HPDE6-E6E7 (cell line): Measurements from ENCODE around the gene PCBP1.
"Not testable (repeated sequence)": the region's sequence is repeated elsewhere in the genome, so short reads cannot be mapped to it uniquely, and the experiment has no call there.

Source experiments
- DNase-seq: peaks from one replicate; pipeline ENCODE4 v3.0.0; 2011; ENCODE audit warnings: missing footprints; ENCODE audit errors: extremely low spot score

Gene PCBP1

DNA sequence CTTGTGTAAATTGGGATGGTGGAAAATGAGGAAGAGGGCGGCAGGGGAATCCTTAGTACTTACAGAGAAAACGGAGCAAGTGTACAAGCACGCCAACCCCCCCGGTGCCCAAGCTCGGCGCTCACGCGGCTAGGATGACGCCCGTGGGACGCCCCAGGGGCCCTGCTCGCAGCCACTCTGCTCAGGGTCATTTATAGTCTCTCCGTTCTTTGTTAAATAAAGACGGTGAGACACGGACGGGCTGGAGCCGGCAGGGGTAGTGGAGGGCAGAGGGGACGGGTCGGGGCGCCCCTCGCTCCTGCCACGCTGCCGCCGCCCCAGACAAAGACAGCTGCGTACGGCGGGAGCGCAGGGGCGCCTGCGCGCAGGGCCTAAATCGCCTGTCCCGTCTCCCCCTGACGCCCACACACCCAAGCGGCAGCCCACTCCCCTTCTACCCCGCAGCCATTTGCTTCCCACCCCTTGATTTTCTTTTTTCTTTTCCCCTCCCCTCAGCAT is 37.8 kb downstream of the PCBP1 start:
- DNase-seq: no peak

DNA sequence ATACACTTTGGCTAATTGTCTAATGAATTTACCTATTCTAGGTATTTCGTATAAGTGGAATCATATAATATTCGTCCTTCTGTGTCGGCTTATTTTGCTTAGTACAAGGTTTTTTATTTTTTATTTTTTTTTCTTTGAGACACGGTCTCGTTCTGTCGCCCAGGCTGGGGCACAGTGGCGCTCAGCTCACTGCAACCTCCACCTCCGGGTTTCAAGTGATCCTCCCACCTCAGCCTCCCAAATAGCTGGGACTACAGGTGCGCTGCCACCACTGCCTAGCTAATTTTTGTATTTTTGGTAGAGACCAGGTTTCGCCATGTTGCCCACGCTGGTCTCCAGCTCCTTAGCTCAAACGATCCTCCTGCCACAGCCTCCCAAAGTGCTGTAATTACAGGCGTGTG is 38.2 kb downstream of the PCBP1 start:
- no peak for DNase-seq

DNA sequence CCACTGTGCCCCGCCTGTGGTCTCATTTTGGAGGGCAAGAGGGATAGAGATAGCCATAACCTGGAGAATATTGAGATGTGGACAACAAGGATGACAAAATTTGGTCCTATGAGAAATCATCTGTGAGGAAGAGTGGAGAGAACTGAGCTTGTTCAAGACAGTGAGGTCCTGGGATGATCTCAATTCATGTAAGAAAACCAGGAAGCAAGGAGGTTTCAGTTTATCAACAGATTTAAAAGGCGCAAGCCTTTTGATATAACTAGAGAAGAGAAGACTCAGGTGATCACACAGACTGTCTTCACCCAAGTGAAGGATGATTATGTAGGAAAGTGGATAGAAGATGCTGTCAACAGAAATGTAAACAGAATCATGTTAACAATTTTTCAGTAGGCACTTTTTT is 39.1 kb downstream of the PCBP1 start:
- no peak for DNase-seq

DNA sequence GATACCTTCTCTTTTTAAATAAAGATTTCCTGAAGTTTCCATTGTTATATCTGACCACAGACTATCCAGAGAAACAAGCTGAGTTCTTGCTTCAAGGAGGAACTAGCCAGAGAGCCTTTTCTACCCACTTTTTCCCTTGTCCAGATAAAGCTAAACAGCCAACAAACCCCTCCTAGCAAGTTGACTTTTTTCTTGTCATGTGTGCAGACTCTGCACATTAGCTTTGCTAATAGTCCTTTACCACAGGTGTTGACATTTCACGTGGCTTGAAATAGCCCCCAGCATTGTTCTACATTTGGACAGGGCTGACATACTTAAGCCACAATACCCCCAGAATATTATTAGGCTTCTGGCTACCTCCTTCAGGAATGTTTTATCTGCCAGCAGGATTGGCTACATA is 40.7 kb downstream of the PCBP1 start:
- no peak for DNase-seq

DNA sequence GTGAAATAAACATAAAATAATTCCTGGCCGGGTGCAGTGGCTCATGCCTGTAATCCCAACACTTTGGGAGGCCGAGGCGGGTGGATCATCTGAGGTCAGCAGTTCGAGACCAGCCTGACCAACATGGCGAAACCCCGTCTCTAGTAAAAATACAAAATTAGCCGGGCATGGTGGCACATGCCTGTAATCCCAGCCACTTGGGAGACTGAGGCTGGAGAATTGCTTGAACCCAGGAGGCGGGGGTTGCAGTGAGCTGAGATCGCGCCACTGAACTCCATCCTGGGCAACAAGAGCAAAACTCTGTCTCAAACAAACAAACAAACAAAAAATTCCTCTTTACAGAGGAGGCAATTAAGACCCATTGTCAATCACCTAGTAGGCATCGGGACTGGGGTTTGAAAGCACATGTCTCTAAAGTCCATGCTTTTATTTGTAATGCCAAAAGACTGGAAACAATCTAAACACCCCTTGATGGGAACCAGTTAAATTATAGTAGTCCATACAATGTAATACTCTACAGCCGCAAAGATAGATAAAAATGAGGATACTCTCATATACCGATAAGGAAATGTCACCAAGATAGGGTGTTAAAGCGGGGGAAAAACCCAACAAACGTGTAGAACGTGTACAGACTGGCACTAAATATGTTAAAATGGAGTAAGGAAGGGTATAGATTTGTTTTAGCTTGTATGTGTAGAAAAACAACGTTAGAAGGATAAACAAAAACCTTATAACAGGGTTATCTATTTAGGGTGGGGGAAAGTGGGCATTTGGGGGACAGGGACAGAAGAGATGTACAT is 44.3 kb downstream of the PCBP1 start:
- not testable (repeated sequence) for DNase-seq

DNA sequence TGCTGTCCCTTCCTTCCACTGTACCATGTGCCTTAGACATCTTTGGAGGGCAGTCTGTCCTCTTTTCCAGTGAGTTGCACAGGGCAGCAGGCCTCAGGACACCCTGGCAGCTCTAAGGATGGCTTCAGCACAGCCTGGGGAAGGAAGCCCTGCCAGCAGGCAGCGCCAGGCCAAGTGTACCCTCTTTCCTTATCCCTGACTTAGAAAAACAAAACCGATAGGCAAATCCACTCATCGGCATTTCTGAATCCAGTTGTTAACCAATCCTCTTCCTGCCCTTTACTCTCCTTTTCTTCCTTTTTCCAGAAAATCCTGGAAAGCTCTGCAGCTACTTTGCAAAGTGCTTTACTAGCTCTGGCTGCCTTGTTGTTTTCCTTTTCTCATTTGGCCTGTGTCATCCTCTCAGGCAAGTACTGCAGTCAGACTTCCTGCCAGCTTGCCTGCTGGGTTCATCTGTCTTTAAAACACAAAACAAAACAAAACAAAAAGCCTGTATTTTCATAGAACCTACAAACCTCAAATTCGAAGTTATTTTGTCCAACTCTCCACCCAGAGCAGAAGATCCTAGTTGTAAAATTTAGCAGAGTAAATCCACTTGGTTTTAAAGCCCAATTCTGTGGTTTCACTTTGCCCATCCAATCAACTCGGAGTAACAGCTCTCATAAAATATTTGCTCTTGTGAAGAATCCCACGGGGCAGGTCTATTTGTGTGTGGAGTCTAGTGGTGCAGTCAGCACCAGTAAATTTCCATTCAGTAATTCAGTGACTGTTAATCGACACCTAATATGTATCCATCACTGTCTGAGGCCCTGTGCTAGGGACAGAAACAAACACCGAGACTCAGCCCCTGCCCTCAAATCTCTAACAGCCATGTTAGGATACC is 45.2 kb downstream of the PCBP1 start:
- no peak for DNase-seq

DNA sequence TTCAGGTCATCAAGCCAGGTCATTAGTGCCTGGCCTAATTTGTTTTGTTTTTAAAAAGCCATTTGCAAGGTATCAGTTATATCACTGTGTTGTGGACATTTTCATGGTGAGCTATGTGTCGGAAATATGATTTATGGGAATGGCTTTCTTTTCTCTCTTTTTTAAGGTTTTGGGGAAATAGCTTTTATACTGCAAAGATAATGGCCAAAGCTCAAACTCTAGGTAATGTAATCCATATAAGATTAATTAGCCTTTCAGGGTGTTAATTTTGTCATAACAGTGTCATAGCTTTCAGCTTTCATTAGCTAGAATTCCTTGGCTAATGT is 45.8 kb downstream of the PCBP1 start:
- DNase-seq: no peak

DNA sequence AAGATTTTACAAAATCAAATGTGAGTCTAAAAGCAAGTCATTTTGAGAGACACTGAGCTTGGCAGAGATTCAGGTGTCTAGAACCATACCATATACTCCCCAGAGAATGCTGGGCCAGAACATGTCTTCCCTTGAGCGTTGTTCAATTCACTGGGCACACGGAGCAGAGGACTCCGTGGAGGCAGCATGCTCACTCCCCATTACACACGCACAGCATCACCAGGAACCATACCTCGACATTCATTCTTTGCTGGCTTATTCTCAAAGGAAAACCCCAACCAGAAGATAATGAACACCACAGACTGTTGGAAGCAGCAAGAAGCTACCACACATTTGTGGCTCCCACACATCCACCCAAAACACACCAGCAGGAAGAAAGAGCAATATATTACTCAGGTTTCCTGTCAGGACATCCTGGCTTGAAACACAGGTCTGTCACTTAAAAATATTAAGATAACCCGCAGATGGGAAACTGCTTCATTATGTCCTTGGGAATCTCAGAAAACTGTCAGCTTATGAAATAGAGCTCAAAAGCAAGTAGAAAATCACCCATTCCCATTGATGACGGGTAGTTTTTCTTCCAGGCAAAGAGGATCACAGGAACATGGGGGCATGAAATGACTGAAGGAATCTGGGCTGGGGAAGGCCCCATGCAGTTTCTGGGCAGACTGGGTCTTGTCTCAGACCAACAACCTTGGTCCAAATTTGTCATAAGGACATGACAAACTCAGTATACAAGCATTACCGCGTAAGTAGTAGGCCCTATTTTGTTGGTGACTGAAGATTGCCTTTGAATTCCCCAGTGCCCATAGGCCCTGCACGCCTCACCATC is 46.4 kb downstream of the PCBP1 start:
- no peak for DNase-seq

DNA sequence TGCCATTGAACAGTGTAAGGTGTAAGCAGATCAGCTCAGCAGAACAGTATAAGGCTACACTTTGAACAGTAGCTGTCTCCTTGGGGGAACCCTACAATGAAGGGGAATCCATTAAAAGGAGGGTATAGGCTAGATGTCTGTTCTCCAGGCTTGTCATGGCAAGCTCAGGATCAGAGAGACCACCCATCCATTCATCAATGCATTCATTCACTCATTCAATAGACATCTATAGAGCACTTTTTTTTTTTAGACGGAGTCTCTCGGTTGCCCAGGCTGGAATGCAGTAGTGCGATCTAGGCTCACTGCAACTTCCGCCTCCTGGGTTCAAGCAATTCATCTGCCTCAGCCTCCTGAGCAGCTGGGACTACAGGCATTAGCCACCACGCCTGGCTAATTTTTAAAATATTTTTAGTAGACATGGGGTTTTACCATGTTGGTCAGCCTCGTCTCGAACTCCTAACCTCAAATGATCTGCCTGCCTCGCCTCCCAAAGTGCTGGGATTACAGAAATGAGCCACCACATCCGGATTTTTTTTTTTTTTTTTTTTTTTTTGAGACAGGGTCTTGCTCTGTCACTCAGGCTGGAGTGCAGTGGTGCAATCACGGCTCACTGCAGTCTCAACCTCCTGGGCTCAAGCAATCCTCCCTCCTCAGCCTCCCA is 47.2 kb downstream of the PCBP1 start:
- DNase-seq: not testable (repeated sequence)
